Measurements from ENCODE around the gene SYNDIG1.

The SYNDIG1 gene

DNA sequence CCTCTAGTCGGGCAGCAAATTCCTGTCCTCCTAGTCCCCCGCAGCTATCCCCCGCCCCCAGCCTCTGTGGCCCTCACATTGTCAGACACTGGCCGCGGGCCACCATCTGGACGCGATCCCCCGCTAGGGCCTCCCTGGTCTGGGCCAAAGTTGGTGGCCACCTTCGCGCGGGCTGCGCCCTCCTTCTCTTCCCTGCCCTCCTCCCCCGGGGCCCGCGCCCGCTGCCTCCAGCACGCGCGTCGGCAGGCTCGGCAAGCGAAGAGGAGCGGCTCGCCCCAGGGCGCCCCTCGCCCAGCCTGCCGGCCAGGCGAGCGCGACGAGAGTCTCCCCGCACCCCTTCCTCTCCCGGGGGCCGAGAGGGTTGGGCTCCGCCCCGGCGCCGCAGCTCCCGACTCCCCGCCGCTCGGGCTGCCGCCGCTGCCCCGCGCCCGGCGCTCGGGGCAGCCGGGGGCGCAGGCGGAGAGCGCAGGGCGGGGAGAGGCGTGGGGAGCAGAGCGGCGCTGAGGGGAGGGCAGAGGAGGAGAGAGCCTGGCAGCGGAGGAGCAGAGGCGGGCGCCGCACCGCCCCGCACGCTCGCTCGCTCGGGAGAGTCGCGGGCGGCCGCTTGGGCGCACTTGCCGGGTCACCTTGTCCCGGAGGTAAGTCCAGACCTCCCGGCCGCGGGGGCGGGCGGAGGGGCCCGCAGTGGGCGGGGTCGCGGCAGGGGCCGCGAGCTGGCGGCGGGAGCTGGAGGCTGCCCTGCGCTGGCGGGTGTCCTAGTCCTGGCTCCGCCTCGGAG, at the start of gene SYNDIG1:
Gene SYNDIG1, plus strand, starts transcription at position 514 of the 778 bp plus-strand sequence. CDS start 73,469 bp downstream, outside the sequence.
- no peak for DNase-seq (ENCODE audit: extremely low read depth, low read depth)
- TF ChIP-seq, protein P1, sequence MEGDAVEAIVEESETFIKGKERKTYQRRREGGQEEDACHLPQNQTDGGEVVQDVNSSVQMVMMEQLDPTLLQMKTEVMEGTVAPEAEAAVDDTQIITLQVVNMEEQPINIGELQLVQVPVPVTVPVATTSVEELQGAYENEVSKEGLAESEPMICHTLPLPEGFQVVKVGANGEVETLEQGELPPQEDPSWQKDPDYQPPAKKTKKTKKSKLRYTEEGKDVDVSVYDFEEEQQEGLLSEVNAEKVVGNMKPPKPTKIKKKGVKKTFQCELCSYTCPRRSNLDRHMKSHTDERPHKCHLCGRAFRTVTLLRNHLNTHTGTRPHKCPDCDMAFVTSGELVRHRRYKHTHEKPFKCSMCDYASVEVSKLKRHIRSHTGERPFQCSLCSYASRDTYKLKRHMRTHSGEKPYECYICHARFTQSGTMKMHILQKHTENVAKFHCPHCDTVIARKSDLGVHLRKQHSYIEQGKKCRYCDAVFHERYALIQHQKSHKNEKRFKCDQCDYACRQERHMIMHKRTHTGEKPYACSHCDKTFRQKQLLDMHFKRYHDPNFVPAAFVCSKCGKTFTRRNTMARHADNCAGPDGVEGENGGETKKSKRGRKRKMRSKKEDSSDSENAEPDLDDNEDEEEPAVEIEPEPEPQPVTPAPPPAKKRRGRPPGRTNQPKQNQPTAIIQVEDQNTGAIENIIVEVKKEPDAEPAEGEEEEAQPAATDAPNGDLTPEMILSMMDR (IDR thresholded peaks at IDR 0.05; ENCODE audit: low read depth, low read length): no peak

DNA sequence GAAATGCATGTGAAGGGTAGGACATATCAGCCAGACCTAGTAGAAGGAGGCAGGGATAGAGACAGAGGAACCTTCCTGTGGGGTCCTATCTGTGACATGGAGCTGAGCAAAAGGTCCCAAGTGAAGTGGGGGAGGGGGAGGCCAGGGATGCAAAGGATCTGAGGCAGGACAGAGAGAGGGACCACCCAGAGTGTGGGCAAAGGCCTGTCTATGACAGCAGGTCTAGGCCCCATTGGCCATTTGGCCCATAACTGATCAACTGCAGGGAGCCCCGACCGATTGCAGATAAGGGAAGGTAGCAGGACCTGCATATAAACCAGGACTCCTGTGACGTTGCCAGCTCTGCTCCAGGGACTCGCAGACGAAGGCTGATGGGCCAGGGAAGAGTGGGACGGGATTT, 49.6 kb upstream of the SYNDIG1 start:
- TF ChIP-seq, protein P1 (IDR thresholded peaks at IDR 0.05; ENCODE audit: low read depth, low read length): no peak
- DNase-seq (ENCODE audit: extremely low read depth, low read depth): no peak

DNA sequence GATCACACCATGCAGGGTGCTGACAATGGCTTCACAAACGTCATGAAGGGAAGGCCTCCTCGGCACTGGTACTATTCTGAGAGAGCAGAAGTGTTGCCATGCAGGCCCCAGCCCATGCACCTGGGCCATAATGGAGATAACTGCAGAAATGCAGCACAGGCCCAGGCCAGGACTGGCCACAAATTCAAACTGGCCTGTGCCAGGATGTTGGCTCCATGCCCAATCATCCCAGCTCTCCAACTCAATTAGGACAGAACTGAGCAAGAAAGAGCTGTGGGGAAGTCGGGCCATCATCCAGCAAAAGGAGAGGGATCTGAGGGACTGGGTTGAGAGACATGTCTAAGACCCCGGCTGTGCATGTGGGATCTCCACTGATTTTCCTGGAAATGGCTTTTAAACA, 48.9 kb upstream of the SYNDIG1 start:
- DNase-seq (ENCODE audit: extremely low read depth, low read depth): no peak
- TF ChIP-seq, protein P1 (IDR thresholded peaks at IDR 0.05; ENCODE audit: low read depth, low read length): no peak

DNA sequence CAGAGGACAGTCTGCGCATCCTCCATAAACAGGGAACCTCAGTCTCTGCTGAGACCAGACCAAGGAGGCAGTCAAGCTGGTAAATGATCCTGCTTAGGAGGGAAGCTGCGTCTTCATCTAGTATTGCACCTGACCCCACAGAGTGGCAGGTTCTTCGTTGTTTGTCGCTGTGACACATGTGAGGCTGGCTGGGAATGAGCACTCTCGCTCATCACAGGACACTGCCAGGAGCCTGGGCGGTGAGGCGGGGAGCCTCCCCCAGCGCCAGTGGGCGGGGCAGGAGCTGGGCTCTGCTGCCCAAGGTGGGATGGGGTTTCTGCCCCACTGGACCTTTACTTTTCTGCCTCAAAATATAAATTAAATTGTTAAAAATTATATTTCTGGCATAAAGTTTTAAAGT, 48.4 kb upstream of the SYNDIG1 start:
- no peak for DNase-seq (ENCODE audit: extremely low read depth, low read depth)
- TF ChIP-seq, protein P1 (IDR thresholded peaks at IDR 0.05; ENCODE audit: low read depth, low read length): no peak

GRCh38 chr20:24422091-24422760, 47.2 kb upstream of the SYNDIG1 start:
- no peak for DNase-seq (ENCODE audit: extremely low read depth, low read depth)
- TF ChIP-seq, protein P1 (IDR thresholded peaks at IDR 0.05; ENCODE audit: low read depth, low read length): no peak

DNA sequence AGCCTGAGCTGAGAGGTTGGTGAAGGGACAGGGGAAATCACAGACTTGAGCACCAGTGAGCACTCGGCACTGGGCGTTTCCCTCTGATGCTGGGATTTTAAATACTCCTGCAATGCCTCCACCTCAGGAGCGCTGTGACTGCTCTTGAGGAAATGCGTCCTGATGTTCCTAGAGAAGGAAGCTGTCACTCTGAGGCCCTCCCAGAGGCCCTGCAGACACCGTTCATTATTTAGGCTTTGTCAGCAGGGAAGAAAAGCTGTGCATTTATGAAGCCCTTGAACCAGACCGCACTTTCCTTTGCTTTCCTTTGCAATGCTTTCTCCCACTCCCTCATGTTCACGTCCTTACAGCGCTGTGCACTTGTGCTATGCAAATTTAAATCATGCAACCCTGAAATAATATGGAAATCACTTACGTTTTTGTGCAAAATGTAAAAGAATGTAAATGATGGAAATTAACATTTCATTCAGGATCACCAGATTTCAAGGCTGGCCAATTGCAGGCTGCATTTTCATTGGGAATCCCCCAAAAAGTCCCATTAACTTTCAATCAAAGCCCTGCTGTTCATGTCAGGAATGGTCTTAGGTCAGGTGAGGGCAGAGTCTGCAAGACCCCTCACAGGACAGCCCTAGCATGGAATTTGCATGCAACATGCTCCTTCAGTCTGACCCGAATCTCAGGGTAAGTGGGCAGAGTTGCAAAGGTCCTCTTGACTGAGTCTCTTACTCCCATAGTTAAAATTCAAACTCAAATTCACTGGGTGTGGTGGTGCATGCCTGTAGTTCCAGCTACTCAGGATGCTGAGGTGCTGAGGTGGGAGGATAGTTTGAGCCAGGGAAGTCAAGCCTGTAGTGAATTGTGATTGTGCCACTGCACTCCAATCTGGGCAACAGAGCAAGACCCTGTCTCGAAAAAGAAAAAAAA, 45.8 kb upstream of the SYNDIG1 start:
- TF ChIP-seq, protein P1 (IDR thresholded peaks at IDR 0.05; ENCODE audit: low read depth, low read length): no peak
- no peak for DNase-seq (ENCODE audit: extremely low read depth, low read depth)
